Measurements from ENCODE around the gene DNER.

The DNER gene

GRCh38 chr2:229612384-229612971 lies 101.9 kb downstream of the DNER start:
- Histone ChIP-seq H3K27ac (no peak overlapping the region), H3K9me3 (ENCODE audit: severe bottlenecking) (no peaks in the 10 kb centered on the region), H3K36me3 (no peaks in the 10 kb centered on the region), H3K27me3 (ENCODE audit: insufficient read depth, low read depth, severe bottlenecking) (peaks cover 80% of the 10 kb centered on the region), H3K4me3 (ENCODE audit: low read depth, low read length) (no peak overlapping the region)
- TF ChIP-seq, protein P1, sequence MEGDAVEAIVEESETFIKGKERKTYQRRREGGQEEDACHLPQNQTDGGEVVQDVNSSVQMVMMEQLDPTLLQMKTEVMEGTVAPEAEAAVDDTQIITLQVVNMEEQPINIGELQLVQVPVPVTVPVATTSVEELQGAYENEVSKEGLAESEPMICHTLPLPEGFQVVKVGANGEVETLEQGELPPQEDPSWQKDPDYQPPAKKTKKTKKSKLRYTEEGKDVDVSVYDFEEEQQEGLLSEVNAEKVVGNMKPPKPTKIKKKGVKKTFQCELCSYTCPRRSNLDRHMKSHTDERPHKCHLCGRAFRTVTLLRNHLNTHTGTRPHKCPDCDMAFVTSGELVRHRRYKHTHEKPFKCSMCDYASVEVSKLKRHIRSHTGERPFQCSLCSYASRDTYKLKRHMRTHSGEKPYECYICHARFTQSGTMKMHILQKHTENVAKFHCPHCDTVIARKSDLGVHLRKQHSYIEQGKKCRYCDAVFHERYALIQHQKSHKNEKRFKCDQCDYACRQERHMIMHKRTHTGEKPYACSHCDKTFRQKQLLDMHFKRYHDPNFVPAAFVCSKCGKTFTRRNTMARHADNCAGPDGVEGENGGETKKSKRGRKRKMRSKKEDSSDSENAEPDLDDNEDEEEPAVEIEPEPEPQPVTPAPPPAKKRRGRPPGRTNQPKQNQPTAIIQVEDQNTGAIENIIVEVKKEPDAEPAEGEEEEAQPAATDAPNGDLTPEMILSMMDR (IDR thresholded peaks at IDR 0.05; ENCODE audit: low read depth, low read length), result no peak
- DNase-seq, result no peak

GRCh38 chr2:229611360-229611759 lies 103.0 kb downstream of the DNER start:
- H3K27ac ChIP-seq, result no peak overlapping the region
- TF ChIP-seq, protein P1 (IDR thresholded peaks at IDR 0.05; ENCODE audit: low read depth, low read length), result no peak
- H3K9me3 ChIP-seq (ENCODE audit: severe bottlenecking), result no peaks in the 10 kb centered on the region
- no peak overlapping the region for H3K4me3 ChIP-seq (ENCODE audit: low read depth, low read length)
- peaks cover 80% of the 10 kb centered on the region for H3K27me3 ChIP-seq (ENCODE audit: insufficient read depth, low read depth, severe bottlenecking)
- no peaks in the 10 kb centered on the region for H3K36me3 ChIP-seq
- DNase-seq, result no peak

- no peak overlapping the region for H3K4me3 ChIP-seq (ENCODE audit: low read depth, low read length)
- no peak overlapping the region for H3K27ac ChIP-seq
- H3K36me3 ChIP-seq, result no peaks in the 10 kb centered on the region
- TF ChIP-seq, protein P1 (IDR thresholded peaks at IDR 0.05; ENCODE audit: low read depth, low read length), result no peak
- H3K9me3 ChIP-seq (ENCODE audit: severe bottlenecking), result no peaks in the 10 kb centered on the region
- peaks cover 81% of the 10 kb centered on the region for H3K27me3 ChIP-seq (ENCODE audit: insufficient read depth, low read depth, severe bottlenecking)
- DNase-seq, result no peak
Observed at GRCh38 chr2:229610872-229611271, 103.5 kb downstream of the DNER start.

GRCh38 chr2:229610333-229610732 lies 104.0 kb downstream of the DNER start:
- DNase-seq, result no peak
- H3K27me3 ChIP-seq (ENCODE audit: insufficient read depth, low read depth, severe bottlenecking), result peaks cover 82% of the 10 kb centered on the region
- no peak overlapping the region for H3K27ac ChIP-seq
- no peak overlapping the region for H3K4me3 ChIP-seq (ENCODE audit: low read depth, low read length)
- TF ChIP-seq, protein P1 (IDR thresholded peaks at IDR 0.05; ENCODE audit: low read depth, low read length), result no peak
- H3K36me3 ChIP-seq, result no peaks in the 10 kb centered on the region
- no peaks in the 10 kb centered on the region for H3K9me3 ChIP-seq (ENCODE audit: severe bottlenecking)

DNA sequence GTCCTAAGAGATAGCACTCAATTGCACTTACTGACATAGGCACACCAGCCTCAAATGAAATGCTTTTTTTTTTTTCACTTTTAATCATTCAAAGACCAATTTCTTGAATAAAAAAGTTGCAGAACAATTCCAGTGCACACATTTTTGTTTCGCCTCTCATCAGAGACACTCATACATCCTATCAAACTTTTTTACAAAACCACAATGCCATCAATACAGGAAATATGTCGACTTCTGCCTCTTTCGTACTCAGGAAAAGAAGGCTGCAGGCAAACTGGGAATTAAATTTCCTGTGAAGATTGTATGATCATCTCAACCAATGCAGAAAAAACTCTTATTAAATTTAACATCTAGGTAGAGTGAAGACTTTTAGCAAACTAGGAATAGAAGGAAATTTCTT lies 112.4 kb downstream of the DNER start:
- Histone ChIP-seq H3K36me3 (no peaks in the 10 kb centered on the region), H3K9me3 (ENCODE audit: severe bottlenecking) (no peaks in the 10 kb centered on the region), H3K27ac (no peak overlapping the region), H3K27me3 (ENCODE audit: insufficient read depth, low read depth, severe bottlenecking) (peaks cover 62% of the 10 kb centered on the region), H3K4me3 (ENCODE audit: low read depth, low read length) (no peak overlapping the region)
- DNase-seq, result no peak
- TF ChIP-seq, protein P1 (IDR thresholded peaks at IDR 0.05; ENCODE audit: low read depth, low read length), result no peak

GRCh38 chr2:229601396-229601795 lies 113.0 kb downstream of the DNER start:
- DNase-seq, result no peak
- Histone ChIP-seq H3K36me3 (no peaks in the 10 kb centered on the region), H3K9me3 (ENCODE audit: severe bottlenecking) (no peaks in the 10 kb centered on the region), H3K4me3 (ENCODE audit: low read depth, low read length) (no peak overlapping the region), H3K27ac (no peak overlapping the region), H3K27me3 (ENCODE audit: insufficient read depth, low read depth, severe bottlenecking) (peaks cover 62% of the 10 kb centered on the region)
- TF ChIP-seq, protein P1 (IDR thresholded peaks at IDR 0.05; ENCODE audit: low read depth, low read length), result no peak
